Measurements from ENCODE around the gene TMEM191C. TPM values are rescaled to one million over a fixed set of nuclear protein-coding genes. Genes with fewer than 3 reads are reported as not detected.
"Not testable (repeated sequence)": the region's sequence is repeated elsewhere in the genome, so short reads cannot be mapped to it uniquely, and the experiment has no call there.

TMEM191C gene
- total and polyA plus RNA-seq, 2 donors (not counting 1 experiment from before 2014, with no cell fraction given): 5.0 to 5.8 TPM

DNA sequence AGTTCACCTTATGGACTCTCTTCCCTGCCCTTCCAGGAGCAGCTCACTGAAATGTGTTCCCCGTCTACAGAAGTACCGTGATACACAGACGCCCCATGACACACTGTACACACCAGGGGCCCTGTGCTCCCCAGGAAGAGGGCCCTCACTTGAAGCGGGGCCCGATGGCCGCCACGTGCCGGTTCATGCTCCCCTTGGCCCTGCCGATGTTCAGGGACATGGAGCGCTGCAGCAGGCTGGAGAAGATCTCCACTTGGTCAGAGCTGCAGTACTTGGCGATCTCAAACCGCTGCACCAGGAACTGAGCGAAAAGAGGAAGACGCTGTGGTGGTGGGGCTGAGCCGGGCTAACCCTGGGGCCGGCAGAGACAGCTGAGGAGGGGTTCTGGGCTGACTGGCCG, 20.5 kb downstream of the TMEM191C start:
- H3K27me3 Mint-ChIP-seq; H3K4me3 ChIP-seq (ENCODE audit: control extremely low read depth in 1 of 5, extremely low read depth in 1 of 5, insufficient read depth in 1 of 5, low read depth in 2 of 5, low read length in 4 of 5); H3K4me1 ChIP-seq (ENCODE audit: control insufficient read depth in 2 of 2, insufficient read depth in 2 of 2, low read length in 2 of 2); H3K9ac ChIP-seq (ENCODE audit: low read length); POLR2A ChIA-PET; H3K4me2 ChIP-seq (replicated peaks; ENCODE audit: low read depth, low read length, poor library complexity, severe bottlenecking); H3K27me3 ChIP-seq (replicated peaks in 1 of 4; ENCODE audit: control extremely low read depth in 1 of 4, control insufficient read depth in 3 of 4, insufficient read depth in 4 of 4, low read length in 3 of 4); H3K27ac Mint-ChIP-seq; ATAC-seq (ENCODE audit: low read depth); H3K4me3 Mint-ChIP-seq; CTCF ChIA-PET; H4K20me1 ChIP-seq (ENCODE audit: control insufficient read depth, insufficient read depth, low read length, poor library complexity, severe bottlenecking); H3K79me2 ChIP-seq (ENCODE audit: control insufficient read depth, insufficient read depth, low read length); intact Hi-C loops (cut with micrococcal nuclease); H3K9me3 Mint-ChIP-seq (ENCODE audit: insufficient read depth); DNase-seq; H3K9me3 ChIP-seq (ENCODE audit: control extremely low read depth in 1 of 3, control insufficient read depth in 2 of 3, insufficient read depth in 1 of 3, low read length in 2 of 3); H2AFZ ChIP-seq (ENCODE audit: insufficient read depth, low read depth, low read length, poor library complexity, severe bottlenecking); H3K4me1 Mint-ChIP-seq; H3K27ac ChIP-seq (ENCODE audit: low read length in 2 of 2); H3K36me3 ChIP-seq (replicated peaks in 1 of 2; ENCODE audit: control extremely low read depth in 1 of 2, control insufficient read depth in 1 of 2, extremely low read depth in 1 of 2, insufficient read depth in 2 of 2, low read length in 1 of 2): not testable (repeated sequence)
- no CpG with 5 or more reads among the region's 17 CpGs for WGBS (ENCODE audit: insufficient coverage)

DNA sequence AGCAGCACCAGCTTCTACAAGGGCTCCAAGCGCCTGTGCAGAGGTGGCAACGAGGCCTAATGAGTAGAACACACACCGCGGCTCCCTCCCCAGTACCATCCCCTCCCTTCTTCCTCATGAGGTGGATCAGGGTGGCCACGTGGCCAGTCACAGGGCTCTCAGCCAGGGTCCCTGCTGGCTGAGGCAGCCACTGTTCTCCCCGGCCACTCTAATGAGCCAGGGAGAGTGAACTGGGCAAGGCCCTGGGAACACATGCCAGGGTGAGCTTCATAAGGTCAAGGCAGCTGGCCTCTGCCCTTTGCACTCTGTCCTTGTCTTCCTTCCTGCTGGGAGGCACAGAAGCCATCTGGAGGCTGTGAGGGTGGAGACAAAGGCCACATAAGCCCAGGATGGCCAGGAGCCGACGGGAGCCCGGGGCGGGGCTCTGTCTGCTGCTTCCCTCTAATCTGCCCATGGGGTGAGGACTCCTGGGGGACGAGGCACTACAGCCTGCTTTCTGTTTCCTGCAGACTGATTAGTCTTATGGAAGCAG, 22.0 kb downstream of the TMEM191C start:
- H3K4me2 ChIP-seq (replicated peaks; ENCODE audit: low read depth, low read length, poor library complexity, severe bottlenecking); H3K36me3 ChIP-seq (replicated peaks in 1 of 2; ENCODE audit: control extremely low read depth in 1 of 2, control insufficient read depth in 1 of 2, extremely low read depth in 1 of 2, insufficient read depth in 2 of 2, low read length in 1 of 2); ATAC-seq (ENCODE audit: low read depth); CTCF ChIA-PET; H2AFZ ChIP-seq (ENCODE audit: insufficient read depth, low read depth, low read length, poor library complexity, severe bottlenecking); H3K27me3 Mint-ChIP-seq; H3K4me3 ChIP-seq (ENCODE audit: control extremely low read depth in 1 of 5, extremely low read depth in 1 of 5, insufficient read depth in 1 of 5, low read depth in 2 of 5, low read length in 4 of 5); H3K4me3 Mint-ChIP-seq; H3K9me3 Mint-ChIP-seq (ENCODE audit: insufficient read depth); POLR2A ChIA-PET; H3K4me1 ChIP-seq (ENCODE audit: control insufficient read depth in 2 of 2, insufficient read depth in 2 of 2, low read length in 2 of 2); H3K27me3 ChIP-seq (replicated peaks in 1 of 4; ENCODE audit: control extremely low read depth in 1 of 4, control insufficient read depth in 3 of 4, insufficient read depth in 4 of 4, low read length in 3 of 4); H3K27ac ChIP-seq (ENCODE audit: low read length in 2 of 2); DNase-seq; H3K4me1 Mint-ChIP-seq; H3K9me3 ChIP-seq (ENCODE audit: control extremely low read depth in 1 of 3, control insufficient read depth in 2 of 3, insufficient read depth in 1 of 3, low read length in 2 of 3); H3K79me2 ChIP-seq (ENCODE audit: control insufficient read depth, insufficient read depth, low read length); H4K20me1 ChIP-seq (ENCODE audit: control insufficient read depth, insufficient read depth, low read length, poor library complexity, severe bottlenecking); intact Hi-C loops (cut with micrococcal nuclease); H3K27ac Mint-ChIP-seq; H3K9ac ChIP-seq (ENCODE audit: low read length): not testable (repeated sequence)
- WGBS (ENCODE audit: insufficient coverage): no CpG with 5 or more reads among the region's 11 CpGs

DNA sequence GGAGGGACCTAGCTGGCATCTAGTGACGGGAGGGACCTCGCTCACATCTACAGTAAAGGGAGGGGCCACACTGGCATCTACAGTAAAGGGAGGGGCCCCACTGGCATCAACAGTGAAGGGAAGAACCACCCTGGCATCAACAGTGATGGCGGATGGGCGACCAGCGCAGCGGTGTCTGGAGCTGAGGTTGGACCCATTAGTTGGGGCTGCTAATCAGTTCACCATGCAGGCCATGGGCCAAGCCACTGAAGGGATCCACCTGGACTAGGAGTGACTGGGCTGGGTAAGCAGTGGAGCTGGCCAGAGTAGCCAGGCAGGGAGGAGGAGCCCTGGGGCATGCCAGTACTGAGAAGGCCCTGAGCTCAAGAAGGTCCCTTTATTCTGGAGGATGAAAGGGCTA, 23.4 kb downstream of the TMEM191C start:
- H3K4me2 ChIP-seq (replicated peaks; ENCODE audit: low read depth, low read length, poor library complexity, severe bottlenecking); H3K27me3 ChIP-seq (replicated peaks in 1 of 4; ENCODE audit: control extremely low read depth in 1 of 4, control insufficient read depth in 3 of 4, insufficient read depth in 4 of 4, low read length in 3 of 4); H3K27ac ChIP-seq (ENCODE audit: low read length in 2 of 2); H3K4me3 Mint-ChIP-seq; H3K9me3 ChIP-seq (ENCODE audit: control extremely low read depth in 1 of 3, control insufficient read depth in 2 of 3, insufficient read depth in 1 of 3, low read length in 2 of 3); H3K36me3 ChIP-seq (replicated peaks in 1 of 2; ENCODE audit: control extremely low read depth in 1 of 2, control insufficient read depth in 1 of 2, extremely low read depth in 1 of 2, insufficient read depth in 2 of 2, low read length in 1 of 2); POLR2A ChIA-PET; H3K9me3 Mint-ChIP-seq (ENCODE audit: insufficient read depth); H3K9ac ChIP-seq (ENCODE audit: low read length); H2AFZ ChIP-seq (ENCODE audit: insufficient read depth, low read depth, low read length, poor library complexity, severe bottlenecking); H3K27me3 Mint-ChIP-seq; ATAC-seq (ENCODE audit: low read depth); CTCF ChIA-PET; intact Hi-C loops (cut with micrococcal nuclease); H3K4me3 ChIP-seq (ENCODE audit: control extremely low read depth in 1 of 5, extremely low read depth in 1 of 5, insufficient read depth in 1 of 5, low read depth in 2 of 5, low read length in 4 of 5); H3K27ac Mint-ChIP-seq; H4K20me1 ChIP-seq (ENCODE audit: control insufficient read depth, insufficient read depth, low read length, poor library complexity, severe bottlenecking); H3K79me2 ChIP-seq (ENCODE audit: control insufficient read depth, insufficient read depth, low read length); H3K4me1 ChIP-seq (ENCODE audit: control insufficient read depth in 2 of 2, insufficient read depth in 2 of 2, low read length in 2 of 2); H3K4me1 Mint-ChIP-seq: not testable (repeated sequence)
- peak; percentile 1 for DNase-seq
- WGBS (ENCODE audit: insufficient coverage): no CpG with 5 or more reads among the region's 6 CpGs

DNA sequence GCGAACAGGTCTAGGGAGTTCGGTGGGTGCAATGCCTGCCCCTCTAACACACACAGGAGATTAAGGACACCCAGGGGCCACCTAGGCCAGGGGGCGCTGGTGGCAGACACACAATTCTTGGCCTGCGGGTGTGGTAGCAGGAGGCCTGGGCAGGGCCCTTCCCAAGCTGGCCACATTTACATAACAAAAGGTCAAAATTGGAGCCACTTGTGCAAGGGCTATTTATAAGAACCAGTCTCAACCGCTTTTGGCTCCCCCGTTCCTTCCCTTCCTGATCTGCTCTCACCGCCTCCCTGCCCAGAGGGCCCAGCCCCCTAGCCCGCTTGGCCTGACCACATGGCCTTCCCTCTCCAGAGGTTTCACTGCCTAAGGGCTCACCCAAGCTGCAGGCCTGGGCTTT, 25.1 kb downstream of the TMEM191C start:
- H3K9me3 ChIP-seq (ENCODE audit: control extremely low read depth in 1 of 3, control insufficient read depth in 2 of 3, insufficient read depth in 1 of 3, low read length in 2 of 3); H3K4me1 Mint-ChIP-seq; POLR2A ChIA-PET; H3K27ac Mint-ChIP-seq; H3K27ac ChIP-seq (ENCODE audit: low read length in 2 of 2); H3K27me3 Mint-ChIP-seq; H3K4me3 Mint-ChIP-seq; ATAC-seq (ENCODE audit: low read depth); H3K4me3 ChIP-seq (ENCODE audit: control extremely low read depth in 1 of 5, extremely low read depth in 1 of 5, insufficient read depth in 1 of 5, low read depth in 2 of 5, low read length in 4 of 5); H3K4me1 ChIP-seq (ENCODE audit: control insufficient read depth in 2 of 2, insufficient read depth in 2 of 2, low read length in 2 of 2); intact Hi-C loops (cut with micrococcal nuclease); H2AFZ ChIP-seq (ENCODE audit: insufficient read depth, low read depth, low read length, poor library complexity, severe bottlenecking); H3K9ac ChIP-seq (ENCODE audit: low read length); H3K4me2 ChIP-seq (replicated peaks; ENCODE audit: low read depth, low read length, poor library complexity, severe bottlenecking); H3K9me3 Mint-ChIP-seq (ENCODE audit: insufficient read depth); H3K27me3 ChIP-seq (replicated peaks in 1 of 4; ENCODE audit: control extremely low read depth in 1 of 4, control insufficient read depth in 3 of 4, insufficient read depth in 4 of 4, low read length in 3 of 4); H4K20me1 ChIP-seq (ENCODE audit: control insufficient read depth, insufficient read depth, low read length, poor library complexity, severe bottlenecking); H3K36me3 ChIP-seq (replicated peaks in 1 of 2; ENCODE audit: control extremely low read depth in 1 of 2, control insufficient read depth in 1 of 2, extremely low read depth in 1 of 2, insufficient read depth in 2 of 2, low read length in 1 of 2); CTCF ChIA-PET; DNase-seq; H3K79me2 ChIP-seq (ENCODE audit: control insufficient read depth, insufficient read depth, low read length): not testable (repeated sequence)
- WGBS (ENCODE audit: insufficient coverage): no CpG with 5 or more reads among the region's 8 CpGs

Measured in B cell (primary cell).